ENCODE results near the gene ZNF287. TPM values are rescaled to one million over a fixed set of nuclear protein-coding genes. Genes with fewer than 3 reads are reported as not detected.

The ZNF287 gene
- total and polyA plus RNA-seq, 2 of the 8 experiments (the other 6 are each of a cell fraction or from before 2014, with no cell fraction given) = 1.7 to 5.6 TPM

DNA sequence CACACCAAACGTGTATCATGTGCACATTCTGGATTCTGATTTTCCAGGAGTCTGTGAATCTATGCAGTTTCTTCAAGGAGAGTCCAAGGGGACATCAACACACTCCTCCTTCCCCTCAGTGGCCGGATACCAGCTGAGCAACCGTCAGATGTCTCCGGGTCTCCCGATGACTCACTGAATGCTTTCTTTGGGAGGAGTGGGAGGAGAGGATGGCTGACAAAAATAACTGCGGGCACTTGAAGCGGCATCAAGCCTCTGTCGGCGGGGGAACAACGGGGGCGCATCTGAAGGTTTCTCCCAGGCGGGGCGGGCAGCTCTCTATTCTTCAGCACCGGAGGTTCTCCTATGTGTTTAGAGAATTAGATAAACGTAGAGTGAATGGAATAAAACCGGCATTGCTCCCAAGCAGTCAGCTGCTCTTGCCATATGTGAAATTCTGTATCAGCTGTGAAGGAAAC lies 52.4 kb downstream of the ZNF287 start:
- H3K23me2 ChIP-seq (ENCODE audit: low read depth, low read length) = no peaks in the 10 kb centered on the region
- H2BK12ac ChIP-seq (ENCODE audit: low read depth, low read length) = peak overlapping the region; percentile 19; the same call in 1 of the 2 replicates
- H4K8ac ChIP-seq (ENCODE audit: extremely low read depth, insufficient read depth, low read length) = no peak overlapping the region
- no peak overlapping the region for H4K5ac ChIP-seq (ENCODE audit: insufficient read length, low read depth, low read length)
- H3K36me3 ChIP-seq (ENCODE audit: control insufficient read depth in 2 of 4, insufficient read depth in 4 of 4, low read length in 3 of 4) = no peaks in the 10 kb centered on the region
- POLR2A ChIA-PET (ENCODE audit: partially characterized antibody) = interaction anchor here (1.2 to 2.1 kb wide), 4 partner anchors 62 to 78 kb away, joined by 4 to 9 read pairs (median 6); no protein-coding TSS in a partner anchor
- H3K4ac ChIP-seq (replicated peaks; ENCODE audit: insufficient read length, low read depth, low read length) = no peak overlapping the region
- no peak overlapping the region for H3K9ac ChIP-seq (replicated peaks in 1 of 4; ENCODE audit: extremely low read depth in 1 of 4, low read depth in 3 of 4, low read length in 3 of 4)
- H3K23ac ChIP-seq (ENCODE audit: insufficient read length) = no peak overlapping the region
- H3K79me2 ChIP-seq (ENCODE audit: control insufficient read depth in 1 of 2, insufficient read depth in 2 of 2, low read length in 2 of 2) = no peaks in the 10 kb centered on the region
- H3K56ac ChIP-seq (replicated peaks; ENCODE audit: insufficient read length, low read depth, low read length) = no peak overlapping the region
- H4K91ac ChIP-seq (replicated peaks; ENCODE audit: insufficient read length, low read length) = no peak overlapping the region
- no peak overlapping the region for H2AFZ ChIP-seq (ENCODE audit: low read length)
- no peak overlapping the region for H3K4me2 ChIP-seq (ENCODE audit: insufficient read depth in 1 of 2, low read depth in 2 of 2, low read length in 2 of 2)
- no peaks in the 10 kb centered on the region for H3K9me3 ChIP-seq (ENCODE audit: insufficient read depth in 2 of 2, low read depth in 1 of 2, low read length in 1 of 2)
- no peaks in the 10 kb centered on the region for H3K79me1 ChIP-seq (ENCODE audit: low read depth, low read length)
- H4K20me1 ChIP-seq (replicated peaks in 1 of 2; ENCODE audit: control insufficient read depth in 1 of 2, insufficient read depth in 2 of 2, low read length in 2 of 2) = no peaks in the 10 kb centered on the region
- H3K27ac ChIP-seq (ENCODE audit: low read depth, low read length) = no peak overlapping the region
- H2BK15ac ChIP-seq (ENCODE audit: low read length) = no peak overlapping the region
- 73% methylated on average over 16 of the region's 16 CpGs; no CpG with 5 or more reads in 1 of the 2 experiments for WGBS, 2 experiments (ENCODE audit: extremely low coverage in 1 of 2, insufficient coverage in 1 of 2, insufficient read length in 1 of 2, insufficient replicate concordance in 2 of 2, low coverage in 1 of 2, low lambda C conversion rate in 2 of 2, missing lambda C conversion rate in 1 of 2)
- H3K27me3 ChIP-seq (replicated peaks in 1 of 4; ENCODE audit: control insufficient read depth in 3 of 4, extremely low read depth in 1 of 4, insufficient read depth in 3 of 4, low read length in 3 of 4) = peaks cover 0 to 2% (median 0%) of the 10 kb centered on the region in 4 experiments; a peak in 1 of 7 replicates
- H2AK5ac ChIP-seq (ENCODE audit: low read depth, low read length) = no peak overlapping the region
- H3K18ac ChIP-seq (ENCODE audit: extremely low read depth, low read length) = no peak overlapping the region
- TF ChIP-seq TEAD4 (IDR thresholded peaks at IDR 0.05; ENCODE audit: low read depth, low read length) (no peak), RBBP5 (IDR thresholded peaks at IDR 0.05; ENCODE audit: borderline replicate concordance, low read depth, low read length) (no peak), JUND (IDR thresholded peaks at IDR 0.05; ENCODE audit: low read length) (peak; percentile 71), SUZ12 (IDR thresholded peaks at IDR 0.05; ENCODE audit: low read length) (0 out of 2 replicates have a peak, but pooled peaks have one; percentile 26), POLR2A (IDR thresholded peaks at IDR 0.05; ENCODE audit: control extremely low read depth in 1 of 2, low read depth in 2 of 2, low read length in 2 of 2) (no peak)
- no peak overlapping the region for H2BK20ac ChIP-seq (ENCODE audit: low read length)
- H3K4me1 ChIP-seq (replicated peaks in 1 of 4; ENCODE audit: control insufficient read depth in 3 of 4, insufficient read depth in 4 of 4, low read length in 3 of 4) = peaks cover 4 to 14% (median 7%) of the 10 kb centered on the region in 4 experiments
- DNase-seq (ENCODE audit: low read depth in 1 of 2, low spot score in 2 of 2) (no peak), FAIRE-seq (no peak)
- H3K14ac ChIP-seq (ENCODE audit: insufficient read length) = no peak overlapping the region
- no peak overlapping the region for H3K4me3 ChIP-seq (ENCODE audit: extremely low read depth in 1 of 4, insufficient read depth in 2 of 4, low read depth in 3 of 4, low read length in 4 of 4)
- no peak overlapping the region for H2BK120ac ChIP-seq (replicated peaks; ENCODE audit: low read depth, low read length)
- CTCF ChIA-PET (ENCODE audit: partially characterized antibody) = interaction anchor here (0.9 to 34.1 kb wide), 6 partner anchors 13 to 153 kb away, joined by 3 to 941 read pairs (median 3); no protein-coding TSS in a partner anchor
- no peak overlapping the region for H2BK5ac ChIP-seq (ENCODE audit: low read depth, low read length)
